C4-2B (cell line): ENCODE measurements around the gene CRADD.
A peak's percentile ranks its signal among the peaks of the same experiment; 100 is the strongest.

ENCODE experiments used
- H3K27ac ChIP-seq: fragments of 450-650 bp; 2 replicates; pipeline ENCODE4 v1.5.1; 2017
- ZFX ChIP-seq: fragments of 450-650 bp; IDR thresholded peaks from 2 replicates; pipeline ENCODE4 v1.6.1; 2017
- TF ChIP-seq, protein P1 (sequence below): fragments of 450-650 bp; conservative IDR thresholded peaks from 2 replicates; pipeline ENCODE4 v1.5.1; 2017; ENCODE audit warnings: mild to moderate bottlenecking

CRADD gene

DNA sequence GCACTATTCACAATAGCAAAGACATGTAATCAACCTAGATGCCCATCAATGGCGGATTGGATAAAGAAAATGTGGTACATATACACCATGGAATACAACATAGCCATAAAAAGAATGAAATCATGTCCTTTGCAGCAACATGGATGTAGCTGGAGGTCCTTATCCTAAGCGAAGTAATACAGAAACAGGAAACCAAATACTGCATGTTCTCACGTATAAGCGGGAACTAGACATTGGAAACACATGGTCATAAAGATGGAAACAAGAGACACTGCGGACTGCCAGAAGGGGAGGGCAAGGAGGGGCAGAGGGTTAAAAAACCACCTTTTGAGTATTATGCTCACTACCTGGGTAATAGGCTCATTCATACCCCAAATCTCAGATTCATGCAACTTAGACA, 237.1 kb downstream of the CRADD start:
- no peak overlapping the region for H3K27ac ChIP-seq

DNA sequence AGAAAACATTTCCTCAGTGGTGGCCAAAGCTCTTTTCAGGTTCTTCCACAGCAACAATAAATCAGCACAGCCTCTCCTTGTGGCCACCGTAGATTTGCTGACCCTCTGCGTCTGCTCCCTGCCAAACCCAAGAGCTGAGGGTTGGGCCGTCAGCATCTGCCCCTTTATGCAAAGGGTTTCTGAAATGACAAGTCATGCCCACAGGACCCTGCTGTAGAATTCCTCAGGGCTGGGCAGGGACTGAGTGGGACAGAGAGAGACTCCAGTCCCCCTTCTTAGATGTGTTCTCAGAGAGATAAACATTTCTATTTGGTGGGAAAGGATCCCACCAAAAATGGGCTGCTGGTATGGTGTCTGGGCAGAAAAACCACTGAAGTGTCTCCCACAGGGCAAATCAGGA, 238.2 kb downstream of the CRADD start:
- H3K27ac ChIP-seq, result no peak overlapping the region
- TF ChIP-seq ZFX, result no peak
- TF ChIP-seq, protein P1, sequence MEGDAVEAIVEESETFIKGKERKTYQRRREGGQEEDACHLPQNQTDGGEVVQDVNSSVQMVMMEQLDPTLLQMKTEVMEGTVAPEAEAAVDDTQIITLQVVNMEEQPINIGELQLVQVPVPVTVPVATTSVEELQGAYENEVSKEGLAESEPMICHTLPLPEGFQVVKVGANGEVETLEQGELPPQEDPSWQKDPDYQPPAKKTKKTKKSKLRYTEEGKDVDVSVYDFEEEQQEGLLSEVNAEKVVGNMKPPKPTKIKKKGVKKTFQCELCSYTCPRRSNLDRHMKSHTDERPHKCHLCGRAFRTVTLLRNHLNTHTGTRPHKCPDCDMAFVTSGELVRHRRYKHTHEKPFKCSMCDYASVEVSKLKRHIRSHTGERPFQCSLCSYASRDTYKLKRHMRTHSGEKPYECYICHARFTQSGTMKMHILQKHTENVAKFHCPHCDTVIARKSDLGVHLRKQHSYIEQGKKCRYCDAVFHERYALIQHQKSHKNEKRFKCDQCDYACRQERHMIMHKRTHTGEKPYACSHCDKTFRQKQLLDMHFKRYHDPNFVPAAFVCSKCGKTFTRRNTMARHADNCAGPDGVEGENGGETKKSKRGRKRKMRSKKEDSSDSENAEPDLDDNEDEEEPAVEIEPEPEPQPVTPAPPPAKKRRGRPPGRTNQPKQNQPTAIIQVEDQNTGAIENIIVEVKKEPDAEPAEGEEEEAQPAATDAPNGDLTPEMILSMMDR, result no peak

More for the DNA sequence above, 237.1 kb downstream of the CRADD start:
- TF ChIP-seq ZFX, result no peak
- TF ChIP-seq, protein P1, result no peak

DNA sequence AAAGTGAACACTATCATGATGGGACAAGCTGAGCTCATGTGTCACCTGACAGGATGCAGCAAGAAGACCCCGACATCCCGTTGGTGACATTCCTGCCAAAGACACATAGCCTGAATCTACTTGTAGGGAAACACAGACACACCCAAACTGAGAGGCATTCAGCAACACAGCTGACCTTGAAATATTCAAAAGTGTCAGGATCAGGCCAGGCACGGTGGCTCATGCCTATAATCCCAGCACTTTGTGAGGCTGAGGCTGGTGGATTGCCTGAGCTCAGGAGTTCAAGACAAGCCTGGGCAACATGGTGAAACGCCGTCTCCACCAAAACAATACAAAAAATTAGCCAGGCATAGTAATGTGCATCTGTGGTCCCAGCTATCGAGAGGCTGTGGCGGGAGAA, 239.2 kb downstream of the CRADD start:
- TF ChIP-seq, protein P1, result no peak
- no peak for TF ChIP-seq ZFX
- H3K27ac ChIP-seq, result no peak overlapping the region

DNA sequence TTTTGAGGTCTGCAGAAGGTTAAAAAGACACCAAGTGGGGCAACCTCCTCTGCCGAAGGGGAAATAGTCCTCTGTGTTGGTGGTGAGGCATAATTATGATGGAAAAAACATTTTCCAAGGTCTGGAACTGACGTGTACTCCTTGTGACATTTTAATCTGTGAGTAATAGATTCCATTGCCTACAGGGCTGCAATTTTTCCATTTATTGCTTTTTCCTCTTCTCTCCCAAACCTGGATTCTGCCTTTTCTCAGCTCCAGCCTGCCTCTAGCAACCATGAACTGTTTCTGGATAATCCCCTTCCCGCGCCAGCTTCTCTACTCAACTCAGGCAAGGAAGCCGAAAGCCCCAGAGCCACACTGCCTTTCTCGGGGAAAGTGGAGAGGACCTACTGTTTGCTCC, 241.1 kb downstream of the CRADD start:
- TF ChIP-seq, protein P1, result no peak
- no peak for TF ChIP-seq ZFX
- no peak overlapping the region for H3K27ac ChIP-seq

DNA sequence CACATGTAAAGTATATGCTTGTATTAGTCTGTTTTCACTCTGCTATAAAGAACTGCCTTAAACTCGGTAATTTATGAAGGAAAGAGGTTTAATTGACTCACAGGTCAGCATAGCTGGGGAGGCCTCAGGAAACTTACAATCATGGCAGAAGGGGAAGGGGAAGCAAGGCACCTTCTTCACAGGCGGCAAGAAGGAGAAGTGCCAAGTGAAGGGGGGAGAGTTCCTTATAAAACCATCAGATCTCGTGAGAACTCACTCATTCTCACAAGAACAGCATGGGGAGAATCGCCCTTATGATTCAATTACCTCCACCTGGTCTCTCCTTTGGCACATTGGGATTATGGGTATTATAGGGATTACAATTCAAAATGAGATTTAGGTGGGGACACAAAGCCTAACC, 241.7 kb downstream of the CRADD start:
- no peak for TF ChIP-seq ZFX
- TF ChIP-seq, protein P1, result no peak
- H3K27ac ChIP-seq, result no peak overlapping the region

DNA sequence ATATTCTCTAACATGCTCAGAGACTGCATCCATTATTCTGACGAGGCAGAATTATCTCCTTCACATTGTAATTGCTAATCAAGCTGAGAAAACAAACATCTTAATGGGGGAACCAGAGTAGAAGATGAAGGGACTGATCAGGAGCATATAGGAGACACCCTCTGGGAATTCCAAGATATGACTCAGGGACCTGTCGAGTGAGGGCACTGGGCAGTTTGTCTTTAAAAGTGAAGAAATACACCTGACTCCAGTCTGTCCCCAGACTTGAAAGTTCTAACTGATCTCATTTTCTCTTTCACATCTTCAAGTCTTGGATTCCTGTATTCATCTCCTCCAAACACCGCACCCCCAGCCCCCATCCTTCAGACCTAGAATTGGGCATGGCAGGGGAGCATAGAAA, 244.3 kb downstream of the CRADD start:
- peak overlapping the region; percentile 75; the same call in 1 of the 2 replicates for H3K27ac ChIP-seq
- TF ChIP-seq ZFX, result no peak
- TF ChIP-seq, protein P1, result no peak

DNA sequence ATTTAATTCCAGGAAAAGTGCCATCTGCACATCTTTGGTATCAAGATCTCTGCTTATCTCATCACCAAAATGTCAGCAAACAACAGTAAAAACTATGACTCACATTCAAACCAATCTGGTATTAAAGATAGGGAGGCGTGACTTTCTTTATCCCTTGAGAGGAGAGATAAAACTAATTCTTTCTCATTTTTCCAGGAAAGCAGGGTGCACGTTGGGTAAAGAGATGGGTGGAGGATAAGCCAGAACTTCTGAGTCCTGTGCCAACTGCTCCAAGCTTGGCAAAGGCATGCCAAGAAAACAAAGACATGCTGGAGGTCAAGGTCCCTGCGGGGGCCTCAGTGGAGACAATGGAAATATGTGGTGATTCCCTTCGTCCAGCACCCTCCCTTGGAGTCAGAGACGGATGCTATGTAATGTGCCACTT, 245.4 kb downstream of the CRADD start:
- H3K27ac ChIP-seq, result peak overlapping the region; percentile 75
- TF ChIP-seq ZFX, result no peak
- TF ChIP-seq, protein P1, result no peak

DNA sequence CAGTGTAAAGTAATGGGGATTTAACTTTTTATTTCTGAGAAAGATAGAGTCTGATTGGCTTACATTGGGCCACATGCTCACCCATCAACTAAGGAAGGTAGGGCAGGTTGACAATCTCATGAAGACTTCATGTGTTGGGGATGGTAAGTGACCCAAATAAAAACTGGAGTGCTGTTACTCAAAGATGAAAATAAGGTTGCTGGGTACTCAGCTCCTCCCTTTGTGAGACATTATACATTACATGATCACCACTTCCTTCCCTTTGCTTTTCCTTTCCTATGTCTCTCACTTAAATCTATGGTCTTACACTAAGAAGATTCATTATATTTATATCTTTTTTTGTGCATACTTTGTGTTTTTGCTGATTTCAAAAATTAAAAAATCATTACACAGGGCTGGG, 247.2 kb downstream of the CRADD start:
- no peak for TF ChIP-seq ZFX
- TF ChIP-seq, protein P1, result no peak
- no peak overlapping the region for H3K27ac ChIP-seq
